Liver (tissue), 9 donors: ENCODE measurements around the gene RWDD3. TPM values are rescaled to one million over a fixed set of nuclear protein-coding genes. Genes with fewer than 3 reads are reported as not detected.

Experiments
- DNase-seq: peaks from one replicate; pipeline ENCODE4 v3.0.0-alpha.2; 2017; ENCODE audit warnings: low spot score
- H3K27ac ChIP-seq, 2 donors: one replicate each; pipeline ENCODE4 v1.7.0; 2013; ENCODE audit warnings: inconsistent platforms in 2 of 2, low read length in 2 of 2, control low read depth in 1 of 2, low read depth in 1 of 2, mild to moderate bottlenecking in 1 of 2
- H3K27me3 ChIP-seq, 4 donors: one replicate each; pipeline versions ENCODE4 v1.6.1 to v1.7.0; 2013; ENCODE audit warnings: low read length in 3 of 4, inconsistent platforms in 1 of 4, mild to moderate bottlenecking in 1 of 4, moderate library complexity in 1 of 4; ENCODE audit not compliant: control insufficient read depth in 4 of 4, insufficient read depth in 4 of 4
- H3K36me3 ChIP-seq, 4 donors: one replicate each; pipeline versions ENCODE4 v1.6.1 to v1.7.0; 2013; ENCODE audit warnings: low read length in 3 of 4, mild to moderate bottlenecking in 3 of 4, low read depth in 1 of 4, moderate library complexity in 1 of 4; ENCODE audit not compliant: control insufficient read depth in 4 of 4, insufficient read depth in 3 of 4
- H3K4me1 ChIP-seq, 4 donors: one replicate each; pipeline versions ENCODE4 v1.6.1 to v1.7.0; 2013; ENCODE audit warnings: low read length in 3 of 4, mild to moderate bottlenecking in 3 of 4, moderate library complexity in 1 of 4; ENCODE audit not compliant: control insufficient read depth in 4 of 4, insufficient read depth in 4 of 4
- H3K4me3 ChIP-seq, 3 donors: one replicate each; pipeline versions ENCODE4 v1.6.1 to v1.7.0; 2013; ENCODE audit warnings: low read length in 3 of 3, control low read depth in 1 of 3, low read depth in 1 of 3, mild to moderate bottlenecking in 1 of 3
- H3K9ac ChIP-seq, 2 donors: one replicate each; pipeline ENCODE4 v1.7.0; 2013; ENCODE audit warnings: low read length in 2 of 2, mild to moderate bottlenecking in 2 of 2, moderate library complexity in 2 of 2, control low read depth in 1 of 2, low read depth in 1 of 2
- H3K9me3 ChIP-seq, 4 donors: one replicate each; pipeline versions ENCODE4 v1.6.1 to v1.7.0; 2013; ENCODE audit warnings: low read length in 3 of 4; ENCODE audit not compliant: control insufficient read depth in 4 of 4
- ATF3 ChIP-seq: IDR thresholded peaks from 2 replicates; pipeline ENCODE4 v1.6.1; 2016; ENCODE audit warnings: antibody characterized with exemption
- CTCF ChIP-seq: fragments of 150-350 bp; IDR thresholded peaks from 2 replicates; pipeline ENCODE4 v1.5.1; 2017; ENCODE audit warnings: improper control_type of control experiment, low read depth, low read length; ENCODE audit not compliant: missing input control
- EGR1 ChIP-seq, 2 donors: IDR thresholded peaks; 2 replicates each; pipeline ENCODE4 v1.6.1; 2016 to 2018; ENCODE audit warnings: antibody characterized with exemption in 2 of 2, low read depth in 2 of 2
- FOXA1 ChIP-seq: IDR thresholded peaks from 2 replicates; pipeline ENCODE4 v1.6.1; 2016; ENCODE audit warnings: antibody characterized with exemption
- FOXA2 ChIP-seq: IDR thresholded peaks from 2 replicates; pipeline ENCODE4 v1.6.1; 2016; ENCODE audit warnings: antibody characterized with exemption
- GABPA ChIP-seq, 2 donors: IDR thresholded peaks in 1 of 2; conservative IDR thresholded peaks in 1 of 2; 2 replicates each; pipeline ENCODE4 v1.6.1; 2016; ENCODE audit warnings: antibody characterized with exemption in 2 of 2, mild to moderate bottlenecking in 1 of 2, moderate library complexity in 1 of 2
- HNF4A ChIP-seq, 2 donors: conservative IDR thresholded peaks; 2 replicates each; pipeline ENCODE4 v1.6.1; 2016; ENCODE audit warnings: antibody characterized with exemption in 2 of 2, mild to moderate bottlenecking in 2 of 2
- HNF4G ChIP-seq: IDR thresholded peaks from 2 replicates; pipeline ENCODE4 v1.6.1; 2016; ENCODE audit warnings: antibody characterized with exemption
- MAX ChIP-seq: IDR thresholded peaks from 2 replicates; pipeline ENCODE4 v1.6.1; 2016; ENCODE audit warnings: antibody characterized with exemption
- NR2F2 ChIP-seq: IDR thresholded peaks from 2 replicates; pipeline ENCODE4 v1.6.1; 2016; ENCODE audit warnings: antibody characterized with exemption
- REST ChIP-seq: IDR thresholded peaks from 2 replicates; pipeline ENCODE4 v1.6.1; 2016; ENCODE audit warnings: antibody characterized with exemption, mild to moderate bottlenecking
- RXRA ChIP-seq, 2 donors: IDR thresholded peaks; 2 replicates each; pipeline ENCODE4 v1.6.1; 2017 to 2018; ENCODE audit warnings: antibody characterized with exemption in 2 of 2, mild to moderate bottlenecking in 1 of 2
- SP1 ChIP-seq: IDR thresholded peaks from 2 replicates; pipeline ENCODE4 v1.6.1; 2018; ENCODE audit warnings: antibody characterized with exemption, mild to moderate bottlenecking
- TAF1 ChIP-seq: conservative IDR thresholded peaks from 2 replicates; pipeline ENCODE4 v1.6.1; 2016; ENCODE audit warnings: antibody characterized with exemption, mild to moderate bottlenecking
- YY1 ChIP-seq: IDR thresholded peaks from 2 replicates; pipeline ENCODE4 v1.6.1; 2016; ENCODE audit warnings: antibody characterized with exemption, mild to moderate bottlenecking
- ZBTB33 ChIP-seq: IDR thresholded peaks from 2 replicates; pipeline ENCODE4 v1.6.1; 2016; ENCODE audit warnings: antibody characterized with exemption
- WGBS: extraction: QIAGEN DNeasy Blood & Tissue Kit; methylation state at CpG from one replicate; pipeline ENCODE4 v1.1.7; 2013; 5-methylcytosine and 5-hydroxymethylcytosine counted together
- polyA plus RNA-seq, 2 donors: library from polyadenylated mRNA; stranded (reverse) in 1 of 2; unstranded in 1 of 2; fragments of 200-250 nt in 1 of 2; fragments of >200 nt in 1 of 2; fragmentation: Nextera tagmentation in 1 of 2; extraction: Ambion mirVana in 1 of 2; gene quantifications; one replicate each; pipeline versions ENCODE4 v1.2.1 to v1.2.3, GENCODE V29; 2013 to 2015
- total RNA-seq, 2 donors: library from RNA; depleted of rRNA; stranded (reverse); fragments of >200 nt; gene quantifications; one replicate each; pipeline ENCODE4 v1.2.3, GENCODE V29; 2014
- donor health status: healthy.
- donor health status: healthy.
- donor health status: healthy.
- donor health status: healthy.
- donor health status: healthy.

RWDD3 gene
- total and polyA plus RNA-seq, 4 donors, result 5.8 to 11.1 (median 7.0) TPM

GRCh38 chr1:95230256-95230655, 3.8 kb upstream of the RWDD3 start:
- TF ChIP-seq ZBTB33 (no peak), RXRA (IDR thresholded peaks at IDR 0.05) (no peak), REST (no peak), GABPA (IDR thresholded peaks at IDR 0.05 in 1 of 2, conservative IDR thresholded peaks at IDR 0.05 in 1 of 2) (no peak), ATF3 (no peak), YY1 (no peak), CTCF (no peak), MAX (no peak), TAF1 (no peak), FOXA1 (no peak)
- H3K36me3 ChIP-seq, result no peaks in the 10 kb centered on the region
- no peak for DNase-seq
- H3K4me1 ChIP-seq, result peaks cover 3 to 20% (median 12%) of the 10 kb centered on the region in 4 donors
- H3K9ac ChIP-seq, result no peak overlapping the region
- WGBS, result 89% methylated on average over 2 of the region's 2 CpGs
- H3K4me3 ChIP-seq, result no peak overlapping the region
- no peak overlapping the region for H3K27ac ChIP-seq
- no peaks in the 10 kb centered on the region for H3K27me3 ChIP-seq
- H3K9me3 ChIP-seq, result no peaks in the 10 kb centered on the region

GRCh38 chr1:95230768-95231191, 3.2 kb upstream of the RWDD3 start:
- TF ChIP-seq NR2F2, result no peak
- no peak for TF ChIP-seq RXRA (IDR thresholded peaks at IDR 0.05)
- no peak for TF ChIP-seq ATF3
- TF ChIP-seq CTCF, result no peak
- no peak for TF ChIP-seq FOXA1
- TF ChIP-seq HNF4G, result no peak
- TF ChIP-seq SP1, result no peak
- TF ChIP-seq HNF4A (conservative IDR thresholded peaks at IDR 0.05), result no peak
- TF ChIP-seq GABPA (IDR thresholded peaks at IDR 0.05 in 1 of 2, conservative IDR thresholded peaks at IDR 0.05 in 1 of 2), result no peak
- no peak for TF ChIP-seq EGR1 (IDR thresholded peaks at IDR 0.05; ENCODE audit: low read depth in 2 of 2)
- TF ChIP-seq REST, result no peak
- TF ChIP-seq TAF1, result no peak
- TF ChIP-seq YY1, result no peak
- no peak for TF ChIP-seq FOXA2
- no peak overlapping the region for H3K4me3 ChIP-seq
- no peak overlapping the region for H3K27ac ChIP-seq
- no peaks in the 10 kb centered on the region for H3K36me3 ChIP-seq
- no peak for DNase-seq
- H3K9me3 ChIP-seq, result no peaks in the 10 kb centered on the region
- H3K9ac ChIP-seq, result no peak overlapping the region
- 46% methylated on average over 3 of the region's 3 CpGs for WGBS
- no peaks in the 10 kb centered on the region for H3K27me3 ChIP-seq
- H3K4me1 ChIP-seq, result peaks cover 3 to 20% (median 12%) of the 10 kb centered on the region in 4 donors
